Breast epithelium (tissue), 4 donors: ENCODE data around the gene GAL3ST2. TPM values are rescaled to one million over a fixed set of nuclear protein-coding genes. Genes with fewer than 3 reads are reported as not detected.

Source experiments
- DNase-seq, 2 donors: peaks; one replicate each; pipeline ENCODE4 v3.0.0-alpha.2; 2019; ENCODE audit warnings: low spot score in 2 of 2
- H3K27ac ChIP-seq, 2 donors: fragments of 200-600 bp; sonication (generic) in 1 of 2; one replicate each; pipeline ENCODE4 v1.5.1; 2016 to 2019; ENCODE audit warnings: mild to moderate bottlenecking in 1 of 2
- H3K27me3 ChIP-seq, 2 donors: fragments of 200-600 bp; sonication (generic) in 1 of 2; one replicate each; pipeline versions ENCODE4 v1.5.1 to v1.6.0; 2017 to 2019; ENCODE audit warnings: control low read depth in 1 of 2, mild to moderate bottlenecking in 1 of 2
- H3K36me3 ChIP-seq: fragments of 200-600 bp; one replicate; pipeline ENCODE4 v1.5.1; 2019
- H3K4me1 ChIP-seq, 2 donors: fragments of 200-600 bp; sonication (generic); one replicate each; pipeline ENCODE4 v1.5.1; 2016 to 2019; ENCODE audit warnings: control low read depth in 1 of 2
- H3K4me3 ChIP-seq, 3 donors: fragments of 200-600 bp; sonication (generic); 1 replicate in 2 of 3; 2 replicates in 1 of 3; pipeline ENCODE4 v1.5.1; 2016 to 2019; ENCODE audit warnings: mild to moderate bottlenecking in 3 of 3, moderate library complexity in 2 of 3
- H3K9me3 ChIP-seq, 2 donors: fragments of 200-600 bp; sonication (generic) in 1 of 2; one replicate each; pipeline ENCODE4 v1.5.1; 2016 to 2019; ENCODE audit warnings: control low read depth in 1 of 2
- CTCF ChIP-seq, 3 donors: fragments of 450-650 bp; IDR thresholded peaks; one replicate each; pipeline ENCODE4 v1.5.1; 2016 to 2017; ENCODE audit warnings: antibody characterized with exemption in 3 of 3, mild to moderate bottlenecking in 3 of 3, moderate library complexity in 3 of 3
- POLR2A ChIP-seq: fragments of 450-650 bp; IDR thresholded peaks from one replicate; pipeline ENCODE4 v1.6.1; 2016; ENCODE audit warnings: antibody characterized with exemption, mild to moderate bottlenecking, moderate library complexity
- POLR2AphosphoS5 ChIP-seq, 3 donors: sonication (generic); formaldehyde crosslinking; IDR thresholded peaks; one replicate each; pipeline ENCODE4 v1.6.1; 2017; ENCODE audit warnings: antibody characterized with exemption in 3 of 3
- intact Hi-C: fragments of 100-400 bp; cut with DNase I; formaldehyde crosslinking; loops from one replicate; pipeline ENCODE4 v1.15.1; 2023; ENCODE audit warnings: low total_unique reads
- total RNA-seq, 3 donors: library from RNA; depleted of rRNA; stranded (reverse); fragments of >200 nt; gene quantifications; one replicate each; pipeline ENCODE4 v1.1.0, GENCODE V29; 2016

Gene GAL3ST2
- total RNA-seq, 3 donors from 2014 or later = 2.6 TPM; not detected in 2

GRCh38 chr2:241811201-241811951 is 34.8 kb downstream of the GAL3ST2 start:
- Histone ChIP-seq H3K4me1 (no peaks in the 10 kb centered on the region), H3K9me3 (no peaks in the 10 kb centered on the region), H3K27ac (no peak overlapping the region), H3K27me3 (peaks cover 0 to 20% of the 10 kb centered on the region in 2 donors), H3K4me3 (no peak overlapping the region), H3K36me3 (no peaks in the 10 kb centered on the region)
- no peak for DNase-seq
- intact Hi-C loops = no loop called here
- no peak for TF ChIP-seq POLR2AphosphoS5 (IDR thresholded peaks at IDR 0.05)
- TF ChIP-seq CTCF (IDR thresholded peaks at IDR 0.05) = no peak
- no peak for TF ChIP-seq POLR2A

- no peaks in the 10 kb centered on the region for H3K9me3 ChIP-seq
- no peaks in the 10 kb centered on the region for H3K4me1 ChIP-seq
- TF ChIP-seq POLR2AphosphoS5 (IDR thresholded peaks at IDR 0.05) (no peak), CTCF (IDR thresholded peaks at IDR 0.05) (no peak), POLR2A (no peak)
- H3K36me3 ChIP-seq = no peaks in the 10 kb centered on the region
- intact Hi-C loops = no loop called here
- no peak for DNase-seq
- no peak overlapping the region for H3K27ac ChIP-seq
- no peak overlapping the region for H3K4me3 ChIP-seq
- H3K27me3 ChIP-seq = peaks cover 0 to 28% of the 10 kb centered on the region in 2 donors
Observed at GRCh38 chr2:241811952-241812729, 35.5 kb downstream of the GAL3ST2 start.

- H3K36me3 ChIP-seq = no peaks in the 10 kb centered on the region
- H3K9me3 ChIP-seq = no peaks in the 10 kb centered on the region
- intact Hi-C loops = no loop called here
- peaks cover 0 to 32% of the 10 kb centered on the region in 2 donors for H3K27me3 ChIP-seq
- H3K27ac ChIP-seq = no peak overlapping the region
- no peak for DNase-seq
- H3K4me1 ChIP-seq = no peaks in the 10 kb centered on the region
- no peak overlapping the region for H3K4me3 ChIP-seq
- TF ChIP-seq POLR2AphosphoS5 (IDR thresholded peaks at IDR 0.05) = no peak
- TF ChIP-seq CTCF (IDR thresholded peaks at IDR 0.05) = no peak
- TF ChIP-seq POLR2A = no peak
Observed at GRCh38 chr2:241812730-241813643, 36.4 kb downstream of the GAL3ST2 start.

GRCh38 chr2:241813644-241814392 is 37.2 kb downstream of the GAL3ST2 start:
- no peak overlapping the region for H3K27ac ChIP-seq
- intact Hi-C loops = no loop called here
- peaks cover 0 to 38% of the 10 kb centered on the region in 2 donors for H3K27me3 ChIP-seq
- no peak overlapping the region for H3K4me3 ChIP-seq
- DNase-seq = no peak
- H3K36me3 ChIP-seq = no peaks in the 10 kb centered on the region
- H3K4me1 ChIP-seq = no peaks in the 10 kb centered on the region
- no peaks in the 10 kb centered on the region for H3K9me3 ChIP-seq
- TF ChIP-seq CTCF (IDR thresholded peaks at IDR 0.05) = no peak
- no peak for TF ChIP-seq POLR2A
- no peak for TF ChIP-seq POLR2AphosphoS5 (IDR thresholded peaks at IDR 0.05)
